Measurements from ENCODE around the gene GSTM1.

The GSTM1 gene

GRCh38 chr1:109732390-109732881 lies 44.8 kb downstream of the GSTM1 start:
- DNase-seq, result no peak

- DNase-seq, result no peak
Measured at GRCh38 chr1:109733236-109733870, 45.7 kb downstream of the GSTM1 start.

- no peak for DNase-seq
Measured at GRCh38 chr1:109739738-109740614, 52.4 kb downstream of the GSTM1 start.

GRCh38 chr1:109740615-109741373 lies 53.2 kb downstream of the GSTM1 start, which contains the start of gene GSTM3:
TSS of gene GSTM3 (minus strand) at chr1:109741038. CDS start at chr1:109740287, 751 bp downstream.
- DNase-seq, result no peak
